Measurements from ENCODE around the gene TSPAN5.

TSPAN5 gene

GRCh38 chr4:98557194-98557892 is 101.1 kb downstream of the TSPAN5 start:
- H3K4me3 ChIP-seq (ENCODE audit: control insufficient read depth, low read depth, low read length) = no peak overlapping the region
- no peak for DNase-seq (ENCODE audit: low read depth)

GRCh38 chr4:98556451-98556850 is 102.0 kb downstream of the TSPAN5 start:
- no peak for TF ChIP-seq CTCF (IDR thresholded peaks at IDR 0.05; ENCODE audit: control insufficient read depth, insufficient read depth, low read depth, low read length, missing control alignments)
- no peak for DNase-seq (ENCODE audit: low read depth)
- H3K4me3 ChIP-seq (ENCODE audit: control insufficient read depth, low read depth, low read length) = no peak overlapping the region

More at GRCh38 chr4:98557194-98557892, 101.1 kb downstream of the TSPAN5 start:
- TF ChIP-seq CTCF (IDR thresholded peaks at IDR 0.05; ENCODE audit: control insufficient read depth, insufficient read depth, low read depth, low read length, missing control alignments) = no peak

- no peak for DNase-seq (ENCODE audit: low read depth)
- no peak for TF ChIP-seq CTCF (IDR thresholded peaks at IDR 0.05; ENCODE audit: control insufficient read depth, insufficient read depth, low read depth, low read length, missing control alignments)
- no peak overlapping the region for H3K4me3 ChIP-seq (ENCODE audit: control insufficient read depth, low read depth, low read length)
Observed at GRCh38 chr4:98555798-98556445, 102.5 kb downstream of the TSPAN5 start.

- DNase-seq (ENCODE audit: low read depth) = peak; percentile 47
- peak overlapping the region; percentile 33 for H3K4me3 ChIP-seq (ENCODE audit: control insufficient read depth, low read depth, low read length)
Observed at GRCh38 chr4:98546910-98547594, 111.4 kb downstream of the TSPAN5 start.

GRCh38 chr4:98544818-98545414 is 113.5 kb downstream of the TSPAN5 start:
- no peak for TF ChIP-seq CTCF (IDR thresholded peaks at IDR 0.05; ENCODE audit: control insufficient read depth, insufficient read depth, low read depth, low read length, missing control alignments)
- DNase-seq (ENCODE audit: low read depth) = no peak
- H3K4me3 ChIP-seq (ENCODE audit: control insufficient read depth, low read depth, low read length) = no peak overlapping the region

More at GRCh38 chr4:98546910-98547594, 111.4 kb downstream of the TSPAN5 start:
- peak; percentile 33 for TF ChIP-seq CTCF (IDR thresholded peaks at IDR 0.05; ENCODE audit: control insufficient read depth, insufficient read depth, low read depth, low read length, missing control alignments)

- DNase-seq (ENCODE audit: low read depth) = no peak
- H3K4me3 ChIP-seq (ENCODE audit: control insufficient read depth, low read depth, low read length) = no peak overlapping the region
- no peak for TF ChIP-seq CTCF (IDR thresholded peaks at IDR 0.05; ENCODE audit: control insufficient read depth, insufficient read depth, low read depth, low read length, missing control alignments)
Observed at GRCh38 chr4:98544141-98544817, 114.1 kb downstream of the TSPAN5 start.
